ENCODE data around the gene EXD3.

DNA sequence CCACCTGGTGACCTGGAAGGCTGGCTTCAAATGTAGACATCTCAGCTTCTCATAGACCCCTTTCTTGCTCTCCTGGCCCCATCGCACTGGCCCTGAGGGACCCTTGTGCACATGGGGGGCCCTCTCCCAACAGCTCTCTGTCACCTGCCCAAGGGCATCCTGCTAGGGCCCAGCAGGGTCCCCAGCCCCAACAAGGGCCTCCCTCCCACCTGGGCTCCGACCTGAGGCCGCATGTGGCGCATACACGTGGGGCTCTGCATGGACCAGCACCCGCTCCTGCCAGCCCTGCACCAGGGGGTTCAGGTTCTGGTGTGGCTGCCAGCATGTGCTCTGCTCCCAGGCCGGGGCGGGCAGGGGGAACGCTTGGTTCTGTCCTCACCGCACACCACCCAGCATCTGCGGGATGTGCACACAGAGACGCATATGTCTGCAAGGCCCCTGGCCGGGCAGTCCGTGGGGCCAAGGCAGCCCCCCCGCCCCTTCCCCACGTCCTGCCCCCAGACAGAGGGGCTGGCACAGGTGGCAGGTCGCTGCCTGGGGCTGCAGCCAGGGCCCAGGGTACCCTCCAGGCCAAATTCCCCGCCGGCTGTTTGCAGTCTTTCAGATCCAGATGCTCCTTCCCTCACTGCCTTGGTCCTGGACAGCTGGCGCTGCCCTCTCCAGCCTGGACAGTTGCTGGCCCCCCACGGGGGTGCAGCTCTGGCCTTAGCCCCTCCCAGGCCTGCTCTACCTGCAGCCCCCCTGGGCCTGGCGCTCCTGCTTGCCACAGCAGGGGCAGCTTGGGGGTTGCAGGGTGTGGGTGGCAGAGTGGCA is 103.0 kb downstream of the EXD3 start:
- TF ChIP-seq POLR2AphosphoS5 (IDR thresholded peaks at IDR 0.05) = no peak
- TF ChIP-seq POLR2A (IDR thresholded peaks at IDR 0.05) = no peak
- TF ChIP-seq, protein P1, sequence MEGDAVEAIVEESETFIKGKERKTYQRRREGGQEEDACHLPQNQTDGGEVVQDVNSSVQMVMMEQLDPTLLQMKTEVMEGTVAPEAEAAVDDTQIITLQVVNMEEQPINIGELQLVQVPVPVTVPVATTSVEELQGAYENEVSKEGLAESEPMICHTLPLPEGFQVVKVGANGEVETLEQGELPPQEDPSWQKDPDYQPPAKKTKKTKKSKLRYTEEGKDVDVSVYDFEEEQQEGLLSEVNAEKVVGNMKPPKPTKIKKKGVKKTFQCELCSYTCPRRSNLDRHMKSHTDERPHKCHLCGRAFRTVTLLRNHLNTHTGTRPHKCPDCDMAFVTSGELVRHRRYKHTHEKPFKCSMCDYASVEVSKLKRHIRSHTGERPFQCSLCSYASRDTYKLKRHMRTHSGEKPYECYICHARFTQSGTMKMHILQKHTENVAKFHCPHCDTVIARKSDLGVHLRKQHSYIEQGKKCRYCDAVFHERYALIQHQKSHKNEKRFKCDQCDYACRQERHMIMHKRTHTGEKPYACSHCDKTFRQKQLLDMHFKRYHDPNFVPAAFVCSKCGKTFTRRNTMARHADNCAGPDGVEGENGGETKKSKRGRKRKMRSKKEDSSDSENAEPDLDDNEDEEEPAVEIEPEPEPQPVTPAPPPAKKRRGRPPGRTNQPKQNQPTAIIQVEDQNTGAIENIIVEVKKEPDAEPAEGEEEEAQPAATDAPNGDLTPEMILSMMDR (IDR thresholded peaks at IDR 0.05) = no peak
- TF ChIP-seq EP300 (IDR thresholded peaks at IDR 0.05) = no peak

All from sigmoid colon (tissue), 4 donors.